Subcutaneous abdominal adipose tissue (tissue), 5 donors: ENCODE measurements around the gene HOXB3.

ENCODE experiments used
- H3K27ac ChIP-seq: one replicate; pipeline ENCODE4 v1.7.0; 2013; ENCODE audit warnings: low read depth, mild to moderate bottlenecking, inconsistent platforms, low read length, moderate library complexity
- H3K27me3 ChIP-seq, 5 donors: one replicate each; pipeline ENCODE4 v1.7.0; 2013; ENCODE audit warnings: low read length in 5 of 5, inconsistent platforms in 1 of 5; ENCODE audit not compliant: control insufficient read depth in 5 of 5, insufficient read depth in 4 of 5
- H3K36me3 ChIP-seq, 5 donors: one replicate each; pipeline ENCODE4 v1.7.0; 2013; ENCODE audit warnings: low read length in 5 of 5; ENCODE audit not compliant: control insufficient read depth in 5 of 5, insufficient read depth in 5 of 5
- H3K4me1 ChIP-seq, 5 donors: one replicate each; pipeline ENCODE4 v1.7.0; 2013; ENCODE audit warnings: low read length in 5 of 5, mild to moderate bottlenecking in 3 of 5, moderate library complexity in 1 of 5; ENCODE audit not compliant: control insufficient read depth in 5 of 5, insufficient read depth in 5 of 5
- H3K4me3 ChIP-seq, 5 donors: one replicate each; pipeline ENCODE4 v1.7.0; 2013; ENCODE audit warnings: low read length in 5 of 5, low read depth in 1 of 5
- H3K9ac ChIP-seq, 5 donors: one replicate each; pipeline ENCODE4 v1.7.0; 2013; ENCODE audit warnings: low read length in 5 of 5, mild to moderate bottlenecking in 4 of 5, moderate library complexity in 3 of 5
- H3K9me3 ChIP-seq, 5 donors: one replicate each; pipeline ENCODE4 v1.7.0; 2013; ENCODE audit warnings: low read length in 5 of 5; ENCODE audit not compliant: control insufficient read depth in 5 of 5
- donor health status: healthy.
- donor health status: healthy.
- donor health status: healthy.
- donor health status: healthy.
- donor health status: healthy.

Gene HOXB3

DNA sequence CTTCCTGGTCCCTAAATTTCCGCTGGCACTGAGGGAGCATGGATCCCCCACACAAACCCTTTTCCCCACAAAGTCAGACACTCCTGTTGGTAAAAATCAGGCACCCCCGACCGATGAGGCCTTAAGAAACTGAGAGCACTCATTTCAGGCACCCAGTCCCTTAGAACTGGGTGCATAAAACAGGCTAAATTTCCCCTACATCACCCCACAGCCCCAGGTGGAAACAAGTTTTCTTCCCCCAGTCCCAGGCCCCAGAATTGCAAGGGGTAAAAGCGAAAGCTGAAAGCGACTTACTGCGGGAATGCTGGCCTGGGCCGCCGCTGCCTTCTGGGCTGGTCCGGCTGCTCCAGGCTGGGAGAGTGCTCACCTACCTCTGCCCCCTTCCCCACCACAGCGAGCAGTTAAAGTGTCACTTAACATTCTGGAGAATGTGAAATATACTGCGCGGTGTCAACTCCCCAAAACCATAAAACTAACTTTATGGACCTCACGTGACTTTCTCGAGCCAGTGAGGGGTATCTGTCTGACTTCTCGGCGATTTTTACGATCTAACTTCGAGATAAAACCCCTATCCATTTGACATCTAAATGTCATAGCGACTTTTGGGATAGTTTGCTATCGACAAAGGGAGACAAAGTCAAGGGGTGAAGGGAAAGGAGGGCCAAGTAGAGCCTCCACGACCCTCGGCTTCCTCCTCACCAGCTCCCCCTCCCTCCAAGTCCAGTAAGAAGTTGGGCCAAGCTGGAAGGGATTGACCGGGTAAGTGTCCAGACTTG, at the start of gene HOXB3:
TSS of gene HOXB3 (minus strand) at position 411 of the 776 bp plus-strand sequence. CDS start 37,767 bp downstream, outside the sequence.
- H3K27me3 ChIP-seq = no peaks in the 10 kb centered on the region
- peak within 1 kb of the TSS in 1 of 5 donors; percentile 12 for H3K9ac ChIP-seq
- peaks cover 11 to 65% (median 60%) of the 10 kb centered on the region in 5 donors for H3K4me1 ChIP-seq

GRCh38 chr17:48639136-48639535, 49.1 kb upstream of the HOXB3 start:
- Histone ChIP-seq H3K9me3 (no peaks in the 10 kb centered on the region), H3K4me3 (no peak overlapping the region), H3K27ac (no peak overlapping the region), H3K4me1 (peaks cover under 1 to 29% (median 13%) of the 10 kb centered on the region in 5 donors), H3K36me3 (no peaks in the 10 kb centered on the region), H3K27me3 (peaks cover 53 to 91% (median 65%) of the 10 kb centered on the region in 5 donors), H3K9ac (no peak overlapping the region)

More for the DNA sequence above, at the start of gene HOXB3:
- no peak within 1 kb of the TSS for H3K27ac ChIP-seq
- peaks cover 0 to 13% (median 2%) of the 10 kb centered on the region in 5 donors for H3K36me3 ChIP-seq
- H3K4me3 ChIP-seq = no peak within 1 kb of the TSS
- no peaks in the 10 kb centered on the region for H3K9me3 ChIP-seq

GRCh38 chr17:48637323-48638260, 47.6 kb upstream of the HOXB3 start:
- peaks cover 0 to 23% (median 17%) of the 10 kb centered on the region in 5 donors for H3K4me1 ChIP-seq
- H3K27ac ChIP-seq = no peak overlapping the region
- H3K27me3 ChIP-seq = peaks cover 57 to 90% (median 64%) of the 10 kb centered on the region in 5 donors
- no peaks in the 10 kb centered on the region for H3K9me3 ChIP-seq
- no peaks in the 10 kb centered on the region for H3K36me3 ChIP-seq
- H3K9ac ChIP-seq = no peak overlapping the region
- no peak overlapping the region for H3K4me3 ChIP-seq

DNA sequence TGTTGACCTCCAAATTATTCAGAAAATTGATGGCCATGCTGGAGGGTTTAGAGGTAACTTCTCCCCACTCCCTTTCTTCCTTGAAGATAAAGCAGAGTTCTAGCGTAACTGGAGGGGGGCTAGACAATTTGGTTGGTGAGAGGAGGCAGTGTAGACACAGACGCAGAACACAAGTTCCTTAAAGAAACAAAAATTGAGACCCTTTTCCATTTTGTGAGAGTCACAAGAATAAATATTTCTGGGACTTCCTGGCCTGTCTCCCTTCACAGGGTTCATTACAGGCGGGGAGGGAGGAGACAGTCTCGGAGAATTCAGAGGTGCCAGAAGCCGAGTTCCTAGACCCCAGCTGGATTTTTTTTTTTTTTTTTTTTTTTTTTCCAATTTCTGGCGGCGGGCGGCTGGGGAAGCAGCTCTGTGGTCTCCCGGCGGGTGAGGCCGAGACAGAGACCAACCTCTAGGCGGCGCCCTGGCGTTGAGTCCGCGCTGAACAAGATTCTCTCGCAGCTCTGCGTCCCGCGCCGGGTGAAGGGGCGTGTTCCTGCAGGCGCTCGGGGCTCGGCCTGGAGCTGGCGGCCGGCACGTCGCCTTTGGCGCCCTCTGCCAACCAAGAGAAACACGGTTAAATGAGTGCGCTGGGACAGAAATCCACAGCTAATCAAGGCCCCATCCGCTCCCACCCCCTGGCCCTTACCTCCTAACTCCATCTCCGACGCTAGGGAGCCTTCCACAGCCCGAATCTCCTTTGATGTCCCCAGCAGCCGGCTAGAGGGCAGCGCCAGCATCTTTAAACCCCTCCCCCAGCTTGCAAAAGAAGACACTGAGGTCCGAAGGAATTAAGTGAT, 46.4 kb upstream of the HOXB3 start:
- no peak overlapping the region for H3K4me3 ChIP-seq
- no peaks in the 10 kb centered on the region for H3K9me3 ChIP-seq
- no peak overlapping the region for H3K9ac ChIP-seq
- H3K27me3 ChIP-seq = peaks cover 55 to 89% (median 64%) of the 10 kb centered on the region in 5 donors
- no peak overlapping the region for H3K27ac ChIP-seq
- H3K4me1 ChIP-seq = peaks cover 0 to 16% (median 10%) of the 10 kb centered on the region in 5 donors
- no peaks in the 10 kb centered on the region for H3K36me3 ChIP-seq

GRCh38 chr17:48634493-48635208, 44.6 kb upstream of the HOXB3 start:
- Histone ChIP-seq H3K9me3 (no peaks in the 10 kb centered on the region), H3K36me3 (no peaks in the 10 kb centered on the region), H3K4me3 (no peak overlapping the region), H3K4me1 (peaks cover 0 to 16% (median 10%) of the 10 kb centered on the region in 5 donors), H3K9ac (no peak overlapping the region), H3K27me3 (peaks cover 59 to 87% (median 77%) of the 10 kb centered on the region in 5 donors), H3K27ac (no peak overlapping the region)

DNA sequence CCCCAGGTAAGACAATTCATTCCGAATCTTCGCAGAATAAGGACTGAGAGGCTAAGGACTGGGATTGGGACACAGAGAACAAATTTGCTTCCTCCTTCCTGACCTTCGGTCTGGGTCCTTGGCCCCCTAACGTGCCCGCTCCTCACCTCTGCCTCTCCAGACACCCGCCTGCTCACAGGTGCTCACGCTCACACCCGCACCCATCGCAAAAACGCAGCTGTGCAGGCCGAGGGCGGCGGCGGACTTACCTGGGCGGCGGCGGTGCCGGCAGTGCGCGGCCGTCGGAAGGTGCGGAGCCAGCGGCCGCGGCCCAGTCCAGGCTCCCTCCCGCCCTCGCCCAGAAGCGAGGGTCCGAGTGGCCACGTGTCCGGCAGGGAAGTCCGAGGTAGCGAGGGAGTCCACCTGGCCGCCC, 43.2 kb upstream of the HOXB3 start:
- Histone ChIP-seq H3K4me1 (peaks cover 0 to 16% (median 10%) of the 10 kb centered on the region in 5 donors), H3K4me3 (no peak overlapping the region), H3K27me3 (peaks cover 65 to 87% (median 80%) of the 10 kb centered on the region in 5 donors), H3K9ac (no peak overlapping the region), H3K36me3 (no peaks in the 10 kb centered on the region), H3K27ac (no peak overlapping the region), H3K9me3 (no peaks in the 10 kb centered on the region)

- Histone ChIP-seq H3K4me3 (no peak overlapping the region), H3K9ac (no peak overlapping the region)
Measured at GRCh38 chr17:48632579-48633265, 42.7 kb upstream of the HOXB3 start.

GRCh38 chr17:48631693-48632578, 41.9 kb upstream of the HOXB3 start:
- H3K4me3 ChIP-seq = no peak overlapping the region
- H3K27ac ChIP-seq = no peak overlapping the region
- peaks cover 68 to 88% (median 86%) of the 10 kb centered on the region in 5 donors for H3K27me3 ChIP-seq
- H3K9me3 ChIP-seq = no peaks in the 10 kb centered on the region
- no peak overlapping the region for H3K9ac ChIP-seq
- no peaks in the 10 kb centered on the region for H3K36me3 ChIP-seq
- peaks cover 0 to 17% (median 11%) of the 10 kb centered on the region in 5 donors for H3K4me1 ChIP-seq

More at GRCh38 chr17:48632579-48633265, 42.7 kb upstream of the HOXB3 start:
- Histone ChIP-seq H3K4me1 (peaks cover 0 to 16% (median 10%) of the 10 kb centered on the region in 5 donors), H3K36me3 (no peaks in the 10 kb centered on the region), H3K27ac (no peak overlapping the region), H3K27me3 (peaks cover 65 to 88% (median 85%) of the 10 kb centered on the region in 5 donors), H3K9me3 (no peaks in the 10 kb centered on the region)
